SK-N-SH (cell line): ENCODE measurements around the gene RAB26.
A peak's percentile ranks its signal among the peaks of the same experiment; 100 is the strongest.

Experiments
- CHD2 ChIP-seq: fragments of 150-350 bp; IDR thresholded peaks from 2 replicates; pipeline ENCODE4 v1.6.1; 2018; ENCODE audit warnings: low read length; ENCODE audit not compliant: partially characterized antibody
- CTCF ChIP-seq: fragments of 200-600 bp; sonication (generic); IDR thresholded peaks from 2 replicates; pipeline ENCODE4 v1.6.1; 2017; ENCODE audit warnings: antibody characterized with exemption, mild to moderate bottlenecking, moderate library complexity
- JUND ChIP-seq: IDR thresholded peaks from 2 replicates; pipeline ENCODE4 v1.4.0; 2012
- MEF2A ChIP-seq: IDR thresholded peaks from 2 replicates; pipeline ENCODE4 v1.4.0; 2012; ENCODE audit warnings: low read depth, borderline replicate concordance
- NFIC ChIP-seq: IDR thresholded peaks from 2 replicates; pipeline ENCODE4 v1.4.0; 2012; ENCODE audit warnings: borderline replicate concordance
- POLR2AphosphoS5 ChIP-seq: IDR thresholded peaks from 2 replicates; pipeline ENCODE4 v1.6.1; 2012; ENCODE audit warnings: low read depth, low read length
- SMC3 ChIP-seq: IDR thresholded peaks from 2 replicates; pipeline ENCODE4 v1.6.1; 2012; ENCODE audit warnings: low read depth, low read length, improper control_type of control experiment
- TEAD4 ChIP-seq: IDR thresholded peaks from 2 replicates; pipeline ENCODE4 v1.4.0; 2012; ENCODE audit warnings: mild to moderate bottlenecking, borderline replicate concordance; ENCODE audit not compliant: insufficient read depth
- TF ChIP-seq, protein P1 (sequence below): IDR thresholded peaks from 2 replicates; pipeline ENCODE4 v1.4.0; 2012; ENCODE audit warnings: low read depth

DNA sequence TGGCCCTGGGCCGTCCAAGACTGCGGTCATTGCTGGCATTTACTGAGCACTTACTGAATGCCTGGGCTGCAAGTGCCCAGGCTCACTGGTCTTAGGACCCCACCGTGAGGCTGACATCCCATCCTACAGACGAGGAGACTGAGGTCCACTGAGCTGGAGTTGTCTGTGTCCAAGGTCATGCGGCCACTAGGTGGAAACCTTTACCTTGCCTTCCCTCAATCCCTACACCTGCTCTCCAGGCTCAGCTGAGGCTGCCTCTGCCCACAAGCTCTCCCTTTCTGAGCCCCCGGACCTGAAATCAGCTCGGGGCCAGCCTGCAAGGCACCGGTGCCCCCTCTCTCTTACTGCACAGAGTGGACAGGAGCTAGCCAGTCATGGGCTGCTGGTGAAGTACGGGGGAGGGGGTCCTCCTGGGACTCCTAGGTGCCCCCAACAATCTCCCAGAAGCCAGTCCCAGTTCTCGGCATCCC, 46.5 kb downstream of the RAB26 start:
- TF ChIP-seq CTCF (peak; percentile 52), CHD2 (no peak), SMC3 (peak; percentile 47), MEF2A (no peak), TEAD4 (no peak), JUND (no peak), NFIC (no peak), POLR2AphosphoS5 (no peak)
- TF ChIP-seq, protein P1, sequence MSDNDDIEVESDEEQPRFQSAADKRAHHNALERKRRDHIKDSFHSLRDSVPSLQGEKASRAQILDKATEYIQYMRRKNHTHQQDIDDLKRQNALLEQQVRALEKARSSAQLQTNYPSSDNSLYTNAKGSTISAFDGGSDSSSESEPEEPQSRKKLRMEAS = no peak
